GM18951 (cell line): ENCODE data around the gene UPB1.
"Not testable (repeated sequence)": the region's sequence is repeated elsewhere in the genome, so short reads cannot be mapped to it uniquely, and the experiment has no call there.

ENCODE experiments used
- POLR2A ChIP-seq: IDR thresholded peaks from 4 replicates; pipeline ENCODE4 v1.6.1; 2011; ENCODE audit warnings: mild to moderate bottlenecking; ENCODE audit not compliant: insufficient read length, insufficient read depth; ENCODE audit errors: extremely low read depth
- in situ Hi-C: fragments of 300-500 bp; cut with MboI; formaldehyde crosslinking; loops from one replicate; pipeline ENCODE4 v1.12.0; 2022; ENCODE audit warnings: low sequenced_read_pairs, mixed read lengths, inconsistent platforms; ENCODE audit not compliant: unreplicated experiment

UPB1 gene

DNA sequence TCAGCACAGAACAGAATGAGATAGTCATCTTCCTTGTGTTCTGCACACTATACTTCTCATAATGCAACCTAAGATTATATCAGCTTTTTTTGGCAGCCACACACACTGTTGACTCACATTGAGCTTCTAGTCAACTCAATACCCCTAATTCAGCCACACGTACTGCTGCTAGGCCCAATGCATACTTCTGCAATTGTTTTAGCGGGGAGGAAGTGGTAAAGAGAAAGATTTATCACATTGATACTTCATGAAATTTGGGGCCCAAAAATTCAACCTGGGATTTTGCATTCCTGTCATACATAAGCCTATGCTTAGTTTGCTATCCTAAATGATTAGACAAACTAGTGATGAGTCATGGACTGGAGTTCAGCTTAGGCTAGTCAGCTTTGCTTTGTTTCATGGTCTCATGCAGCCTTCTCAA lies 8.6 kb upstream of the UPB1 start:
- no peak for TF ChIP-seq POLR2A
- in situ Hi-C loops: no loop called here

- no peak for TF ChIP-seq POLR2A
- in situ Hi-C loops: no loop called here
Measured at GRCh38 chr22:24489011-24489410, 6.1 kb upstream of the UPB1 start.

DNA sequence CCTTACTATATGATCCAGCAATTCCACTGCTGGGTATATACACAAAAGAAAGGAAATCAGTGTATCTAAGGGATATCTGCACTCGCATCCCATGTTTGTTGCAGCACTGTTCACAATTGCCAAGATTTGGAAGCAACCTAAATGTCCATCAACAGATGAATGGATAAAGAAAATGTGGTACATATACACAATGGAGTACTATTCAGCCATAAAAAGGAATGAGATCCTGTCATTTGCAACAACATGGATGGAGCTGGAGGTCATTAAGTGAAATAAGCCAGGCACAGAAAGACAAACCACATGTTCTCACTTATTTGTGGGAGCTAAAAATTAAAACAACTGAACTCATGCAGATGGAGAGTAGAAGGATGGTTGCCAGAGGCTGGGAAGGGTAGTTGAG lies 5.7 kb upstream of the UPB1 start:
- in situ Hi-C loops: not testable (repeated sequence)

GRCh38 chr22:24492391-24492790 lies 2.7 kb upstream of the UPB1 start:
- no peak for TF ChIP-seq POLR2A
- in situ Hi-C loops: no loop called here

GRCh38 chr22:24494167-24494527 lies 985 bp upstream of the UPB1 start:
- in situ Hi-C loops: no loop called here
- no peak for TF ChIP-seq POLR2A

DNA sequence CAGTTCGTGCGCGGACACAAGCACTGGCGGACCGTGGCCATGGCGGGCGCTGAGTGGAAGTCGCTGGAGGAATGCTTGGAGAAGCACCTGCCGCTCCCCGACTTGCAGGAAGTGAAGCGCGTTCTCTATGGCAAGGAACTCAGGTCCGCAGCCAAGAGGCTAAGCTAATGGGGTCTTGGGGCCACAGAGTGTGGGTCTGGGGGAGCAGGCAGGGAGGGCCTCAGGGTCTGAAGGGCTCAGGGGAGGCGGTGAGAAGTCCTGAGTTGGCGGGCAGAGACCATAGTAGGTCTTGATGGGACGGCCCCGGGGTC lies 188 bp downstream of the UPB1 start:
- in situ Hi-C loops: no loop called here

DNA sequence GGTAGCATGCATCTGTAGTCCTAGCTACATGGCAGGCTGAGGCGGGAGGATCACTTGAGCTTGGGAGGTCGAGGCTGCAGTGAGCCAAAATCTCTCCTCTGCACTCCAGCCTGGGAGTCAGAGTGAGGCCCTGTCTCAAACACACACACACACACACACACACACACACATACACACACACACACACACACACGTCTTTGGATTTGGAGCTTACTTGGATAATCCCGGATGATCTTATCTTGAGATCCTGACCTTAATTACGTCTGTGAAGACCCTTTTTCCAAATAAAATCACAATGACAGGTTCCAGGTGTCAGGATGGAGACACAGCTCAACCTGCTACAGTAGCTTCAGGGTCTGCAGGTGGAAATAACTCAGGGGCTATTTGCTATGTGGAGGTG lies 1.1 kb downstream of the UPB1 start:
- TF ChIP-seq POLR2A: no peak
- in situ Hi-C loops: no loop called here

More for the DNA sequence above, 188 bp downstream of the UPB1 start:
- TF ChIP-seq POLR2A: no peak

DNA sequence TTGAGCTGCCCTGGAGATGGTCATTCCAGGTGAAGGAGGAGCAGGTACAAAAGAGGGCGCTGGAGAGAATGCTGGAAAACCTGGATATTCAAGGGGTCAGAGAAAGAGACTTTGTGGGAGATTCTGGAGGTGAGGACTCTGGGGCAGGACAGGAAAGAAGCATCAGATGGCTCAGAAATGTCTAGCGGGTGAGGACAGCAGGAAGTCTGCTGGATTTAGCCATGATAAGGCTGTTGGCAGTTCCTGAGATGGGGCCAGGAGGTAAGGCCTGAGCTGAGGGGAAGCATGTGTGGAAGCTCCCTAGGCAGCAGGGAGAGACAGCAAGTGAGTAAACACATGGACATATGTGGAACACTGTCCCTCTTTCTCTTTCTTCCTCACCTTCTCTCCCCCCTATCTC lies 1.5 kb downstream of the UPB1 start:
- no peak for TF ChIP-seq POLR2A

DNA sequence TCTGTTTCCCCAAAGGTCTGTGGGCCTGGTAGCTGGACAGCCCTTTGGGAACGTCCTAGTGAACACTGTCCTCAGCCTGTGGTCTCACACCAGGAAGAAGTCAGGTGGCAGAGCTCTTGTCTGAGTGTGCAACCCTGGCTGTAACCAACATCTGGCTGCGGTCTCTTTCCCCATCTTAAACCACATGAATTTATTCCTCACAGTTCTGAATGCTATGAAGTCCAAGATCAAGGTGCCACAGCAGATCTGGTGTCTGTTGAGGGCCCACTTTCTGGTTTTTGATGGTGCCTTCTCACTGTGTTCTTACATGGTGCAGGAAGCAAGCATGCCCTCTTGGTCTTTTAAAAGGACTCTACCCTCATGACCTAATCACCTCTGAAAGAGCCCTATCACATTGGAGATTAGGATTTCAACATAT lies 2.7 kb downstream of the UPB1 start:
- TF ChIP-seq POLR2A: no peak
- in situ Hi-C loops: no loop called here

More for the DNA sequence above, 1.5 kb downstream of the UPB1 start:
- in situ Hi-C loops: no loop called here

DNA sequence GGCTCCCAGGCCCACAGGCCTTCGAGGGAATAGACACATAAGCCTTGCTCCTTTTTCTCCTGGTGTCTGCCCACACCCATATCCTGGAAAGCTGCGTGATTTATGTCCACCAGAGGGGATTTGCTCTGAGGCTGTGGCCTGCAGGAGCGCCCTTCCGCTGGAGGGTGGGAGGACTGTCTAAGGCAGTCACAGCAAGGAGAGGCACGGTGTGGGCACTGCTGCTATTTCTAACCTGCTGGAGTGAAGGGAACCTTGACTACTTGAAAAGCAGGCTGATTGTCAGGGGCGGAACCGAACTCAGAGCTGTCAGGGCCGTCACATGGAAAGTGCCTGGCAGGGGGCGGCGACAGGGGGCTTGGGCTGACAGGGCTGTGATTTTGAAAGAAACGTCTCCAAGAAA lies 3.7 kb downstream of the UPB1 start:
- TF ChIP-seq POLR2A: no peak
- in situ Hi-C loops: no loop called here

GRCh38 chr22:24499706-24500276 lies 4.7 kb downstream of the UPB1 start:
- no peak for TF ChIP-seq POLR2A
- in situ Hi-C loops: no loop called here

DNA sequence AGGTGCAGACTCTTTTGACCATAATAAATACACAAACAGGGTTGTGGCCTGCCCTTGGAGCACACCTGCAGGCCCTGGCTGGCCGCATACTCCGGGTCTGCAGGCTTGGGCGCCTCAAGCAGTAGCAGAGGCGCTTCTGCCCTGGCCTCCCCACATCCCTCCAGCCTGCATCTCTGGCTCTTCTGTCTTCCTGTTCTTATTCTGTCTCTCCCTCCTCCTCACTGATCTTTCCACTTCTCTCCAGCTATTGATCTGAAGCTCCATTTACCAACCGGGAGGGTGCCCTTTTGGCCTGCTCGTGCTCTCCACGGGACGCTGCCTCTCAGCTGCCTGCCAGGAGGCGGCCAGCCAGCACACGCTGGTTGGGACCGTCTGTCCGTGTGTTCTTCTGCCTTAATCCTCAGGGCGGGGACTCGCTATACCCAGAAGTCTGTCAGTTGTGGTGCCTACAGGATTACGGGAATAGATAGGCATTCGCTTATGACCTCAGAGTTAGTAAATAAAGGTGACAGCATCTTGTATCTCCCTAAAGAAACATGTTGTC lies 5.2 kb downstream of the UPB1 start:
- TF ChIP-seq POLR2A: no peak
- in situ Hi-C loops: no loop called here

DNA sequence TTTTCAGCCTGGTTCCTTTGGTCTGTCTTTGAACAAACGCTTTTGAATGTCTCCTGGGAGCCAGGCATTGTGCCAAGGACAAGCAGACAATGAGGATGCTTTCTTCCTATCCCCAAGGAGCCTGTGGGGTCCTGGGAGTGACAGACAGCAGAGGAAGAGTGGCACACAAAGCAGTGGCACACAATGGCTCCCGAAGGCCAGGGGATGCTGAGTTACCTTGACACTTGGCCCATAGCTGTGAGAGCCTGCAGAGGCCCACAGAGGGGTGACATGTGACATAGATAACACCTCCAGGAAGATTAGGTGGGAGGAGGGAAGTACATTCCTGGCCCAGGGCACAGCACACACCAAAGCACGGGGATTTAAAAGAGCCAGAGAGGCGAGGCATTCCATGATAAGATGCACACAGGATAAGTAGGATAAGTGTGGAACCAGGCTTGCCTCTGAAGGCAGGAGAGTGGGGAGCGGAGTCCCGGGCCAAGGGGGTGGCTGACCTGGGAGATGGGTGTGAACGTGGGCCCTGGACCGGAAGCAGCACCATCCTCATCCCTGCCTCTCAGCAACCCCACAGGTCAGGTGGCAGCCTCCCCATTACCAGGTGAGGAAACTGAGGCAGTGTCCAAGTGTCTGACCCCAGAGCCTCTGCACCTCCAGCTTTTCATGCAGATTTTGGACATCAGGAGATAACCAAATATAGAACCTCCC lies 6.3 kb downstream of the UPB1 start:
- in situ Hi-C loops: no loop called here
- TF ChIP-seq POLR2A: no peak

DNA sequence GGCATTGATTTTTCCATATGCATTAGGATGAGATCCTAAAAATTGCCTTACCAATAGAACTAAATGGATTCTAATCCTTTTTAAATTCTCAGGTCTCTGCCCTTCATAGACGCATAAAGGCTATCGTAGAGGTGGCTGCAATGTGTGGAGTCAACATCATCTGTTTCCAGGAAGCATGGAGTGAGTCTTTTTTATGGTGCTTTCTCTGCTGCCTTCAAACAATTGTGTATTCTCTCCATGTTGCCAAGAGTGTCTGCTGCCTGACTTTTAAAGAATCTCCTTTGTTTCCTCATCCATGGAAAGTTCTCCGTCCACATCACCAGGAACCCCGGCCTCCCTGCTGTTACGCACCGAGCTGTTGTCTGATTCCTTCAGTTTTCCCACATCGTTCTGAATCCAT lies 6.9 kb downstream of the UPB1 start:
- no peak for TF ChIP-seq POLR2A
- in situ Hi-C loops: no loop called here
